ENCODE data around the gene GOLGB1.

DNA sequence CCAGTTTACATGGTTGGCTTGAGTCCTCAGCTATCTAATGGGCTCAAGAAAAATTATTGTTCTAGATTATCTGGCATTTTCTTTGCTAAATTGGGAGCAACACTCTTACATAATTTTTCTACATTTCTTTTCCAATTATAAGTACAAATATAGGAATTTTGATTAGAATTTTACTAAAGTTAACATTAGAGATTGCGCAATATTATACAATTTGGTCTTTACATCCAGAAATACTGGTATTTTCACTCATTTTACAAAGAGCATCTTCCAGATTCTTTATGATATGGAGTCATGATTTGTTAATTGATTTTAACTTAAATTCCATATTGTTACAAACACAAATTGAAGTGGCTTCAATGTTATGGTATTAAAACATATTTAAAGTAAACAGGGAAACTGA lies 19.7 kb upstream of the GOLGB1 start:
- TF ChIP-seq, protein P1, sequence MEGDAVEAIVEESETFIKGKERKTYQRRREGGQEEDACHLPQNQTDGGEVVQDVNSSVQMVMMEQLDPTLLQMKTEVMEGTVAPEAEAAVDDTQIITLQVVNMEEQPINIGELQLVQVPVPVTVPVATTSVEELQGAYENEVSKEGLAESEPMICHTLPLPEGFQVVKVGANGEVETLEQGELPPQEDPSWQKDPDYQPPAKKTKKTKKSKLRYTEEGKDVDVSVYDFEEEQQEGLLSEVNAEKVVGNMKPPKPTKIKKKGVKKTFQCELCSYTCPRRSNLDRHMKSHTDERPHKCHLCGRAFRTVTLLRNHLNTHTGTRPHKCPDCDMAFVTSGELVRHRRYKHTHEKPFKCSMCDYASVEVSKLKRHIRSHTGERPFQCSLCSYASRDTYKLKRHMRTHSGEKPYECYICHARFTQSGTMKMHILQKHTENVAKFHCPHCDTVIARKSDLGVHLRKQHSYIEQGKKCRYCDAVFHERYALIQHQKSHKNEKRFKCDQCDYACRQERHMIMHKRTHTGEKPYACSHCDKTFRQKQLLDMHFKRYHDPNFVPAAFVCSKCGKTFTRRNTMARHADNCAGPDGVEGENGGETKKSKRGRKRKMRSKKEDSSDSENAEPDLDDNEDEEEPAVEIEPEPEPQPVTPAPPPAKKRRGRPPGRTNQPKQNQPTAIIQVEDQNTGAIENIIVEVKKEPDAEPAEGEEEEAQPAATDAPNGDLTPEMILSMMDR (IDR thresholded peaks at IDR 0.05; ENCODE audit: low read depth, low read length, poor library complexity, severe bottlenecking), result no peak
- TF ChIP-seq EZH2phosphoT487 (IDR thresholded peaks at IDR 0.05; ENCODE audit: borderline replicate concordance, low read length), result no peak
